Endodermal cell (in vitro differentiated cells): ENCODE data around the gene RETREG1. TPM values are rescaled to one million over a fixed set of nuclear protein-coding genes. Genes with fewer than 3 reads are reported as not detected.

ENCODE experiments used
- DNase-seq: peaks from one replicate; pipeline ENCODE4 v3.0.0-alpha.2; 2017
- H3K27ac ChIP-seq: 2 replicates; pipeline ENCODE4 v1.5.1; 2013; ENCODE audit warnings: mild to moderate bottlenecking, low read depth, low read length, moderate library complexity
- H3K27me3 ChIP-seq: 2 replicates; pipeline ENCODE4 v1.6.1; 2013; ENCODE audit warnings: mild to moderate bottlenecking, low read length, moderate library complexity; ENCODE audit not compliant: insufficient read depth, control insufficient read depth, poor library complexity, severe bottlenecking
- H3K36me3 ChIP-seq: 2 replicates; pipeline ENCODE4 v1.7.0; 2013; ENCODE audit warnings: mild to moderate bottlenecking, low read length, moderate library complexity; ENCODE audit not compliant: control insufficient read depth, insufficient read depth
- H3K4me1 ChIP-seq: one replicate; pipeline ENCODE4 v1.7.0; 2013; ENCODE audit warnings: low read length; ENCODE audit not compliant: control insufficient read depth, insufficient read depth
- H3K4me3 ChIP-seq: 2 replicates; pipeline ENCODE4 v1.5.1; 2013; ENCODE audit warnings: mild to moderate bottlenecking, low read length, moderate library complexity
- H3K9ac ChIP-seq: 2 replicates; pipeline ENCODE4 v1.6.1; 2013; ENCODE audit warnings: mild to moderate bottlenecking, low read length, moderate library complexity; ENCODE audit not compliant: poor library complexity, severe bottlenecking; ENCODE audit errors: extremely low read depth
- H3K9me3 ChIP-seq: 2 replicates; pipeline ENCODE4 v1.6.1; 2013; ENCODE audit warnings: mild to moderate bottlenecking, low read length, moderate library complexity; ENCODE audit not compliant: control insufficient read depth
- H3K27ac Mint-ChIP-seq: 2 replicates; pipeline ENCODE4 v1.8.0; 2020; ENCODE audit warnings: mixed read lengths
- H3K27me3 Mint-ChIP-seq: 2 replicates; pipeline ENCODE4 v1.8.0; 2021; ENCODE audit warnings: mild to moderate bottlenecking, mixed read lengths; ENCODE audit not compliant: insufficient read depth
- H3K36me3 Mint-ChIP-seq: 2 replicates; pipeline ENCODE4 v1.8.0; 2020; ENCODE audit warnings: low read depth, mixed read lengths
- H3K4me1 Mint-ChIP-seq: 2 replicates; pipeline ENCODE4 v1.8.0; 2020; ENCODE audit warnings: mixed read lengths
- H3K4me3 Mint-ChIP-seq: 2 replicates; pipeline ENCODE4 v1.8.0; 2020; ENCODE audit warnings: mild to moderate bottlenecking, moderate library complexity, mixed read lengths
- H3K9me3 Mint-ChIP-seq: 2 replicates; pipeline ENCODE4 v1.8.0; 2020; ENCODE audit warnings: mild to moderate bottlenecking, mixed read lengths
- CTCF ChIP-seq: fragments of 200-600 bp; sonication (generic); conservative IDR thresholded peaks from 2 replicates; pipeline ENCODE4 v1.5.0; 2021; ENCODE audit warnings: antibody characterized with exemption, mild to moderate bottlenecking
- WGBS, 2 experiments: methylation state at CpG; one replicate each; pipeline versions ENCODE4 v1.1.5 to v1.1.7; 2013; ENCODE audit warnings: missing lambda C conversion rate in 2 of 2, mixed read lengths in 1 of 2; ENCODE audit not compliant: insufficient coverage in 1 of 2, insufficient read length in 1 of 2; 5-methylcytosine and 5-hydroxymethylcytosine counted together
- total RNA-seq, 2 donors: library from RNA; stranded (reverse); fragmentation: NEBNext Ultra II Directional in 1 of 2; extraction: Animal tissue kit (Norgen Biotek cat#: 25700) in 1 of 2; gene quantifications; 2 replicates in 1 of 2; 3 replicates in 1 of 2; pipeline ENCODE4 v1.2.1, GENCODE V29; 2021

The RETREG1 gene
- total RNA-seq, 2 donors from 2014 or later: 4.1 to 4.3 TPM

- Histone ChIP-seq H3K36me3 (peaks cover 34% of the 10 kb centered on the region), H3K9me3 (peaks cover 10% of the 10 kb centered on the region), H3K4me3 (no peak overlapping the region), H3K4me1 (peaks cover 5% of the 10 kb centered on the region), H3K9ac (no peak overlapping the region), H3K27ac (no peak overlapping the region), H3K27me3 (no peaks in the 10 kb centered on the region)
- peaks cover 15% of the 10 kb centered on the region for H3K4me1 Mint-ChIP-seq
- WGBS, 2 experiments: 92% methylated on average over 2 of the region's 2 CpGs; no CpG with 5 or more reads in 1 of the 2 experiments
- no peak overlapping the region for H3K4me3 Mint-ChIP-seq
- no peak overlapping the region for H3K27ac Mint-ChIP-seq
- H3K27me3 Mint-ChIP-seq: peaks cover 3% of the 10 kb centered on the region
- peaks cover 10% of the 10 kb centered on the region for H3K9me3 Mint-ChIP-seq
- no peak for DNase-seq
- no peak for TF ChIP-seq CTCF
- H3K36me3 Mint-ChIP-seq: peaks cover 35% of the 10 kb centered on the region
Observed at GRCh38 chr5:16661713-16662112, 44.9 kb upstream of the RETREG1 start.

DNA sequence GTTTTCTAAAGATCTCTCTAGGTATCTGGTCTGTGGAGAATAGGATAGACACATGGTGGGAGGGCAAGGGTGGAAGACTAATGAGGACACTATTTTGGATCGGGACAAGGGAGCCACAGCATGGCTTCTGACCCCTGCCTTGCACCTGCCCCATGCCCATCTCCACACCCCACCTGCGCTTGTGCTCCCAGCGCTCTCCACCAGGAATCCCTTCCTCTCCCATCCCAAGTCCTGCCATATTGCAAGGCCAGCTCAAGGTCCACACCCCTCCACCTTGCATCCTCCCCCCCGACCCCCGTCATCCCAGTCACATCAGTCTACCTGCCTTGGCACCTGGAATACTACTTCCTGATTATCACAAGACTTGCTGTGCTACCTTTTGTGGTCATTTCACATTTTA, 44.2 kb upstream of the RETREG1 start:
- H3K4me3 Mint-ChIP-seq: no peak overlapping the region
- no peak overlapping the region for H3K27ac Mint-ChIP-seq
- peaks cover 28% of the 10 kb centered on the region for H3K36me3 Mint-ChIP-seq
- H3K9me3 Mint-ChIP-seq: peaks cover 10% of the 10 kb centered on the region
- peak; percentile 27 for TF ChIP-seq CTCF
- peak; percentile 59 for DNase-seq
- H3K4me1 Mint-ChIP-seq: peaks cover 15% of the 10 kb centered on the region
- no peak overlapping the region for H3K27ac ChIP-seq
- peaks cover 10% of the 10 kb centered on the region for H3K9me3 ChIP-seq
- peaks cover 3% of the 10 kb centered on the region for H3K27me3 Mint-ChIP-seq
- peaks cover 27% of the 10 kb centered on the region for H3K36me3 ChIP-seq
- peaks cover 5% of the 10 kb centered on the region for H3K4me1 ChIP-seq
- H3K4me3 ChIP-seq: no peak overlapping the region
- H3K9ac ChIP-seq: no peak overlapping the region
- 71 to 80% methylated on average over 2 to 5 of the region's 5 CpGs for WGBS, 2 experiments
- no peaks in the 10 kb centered on the region for H3K27me3 ChIP-seq

DNA sequence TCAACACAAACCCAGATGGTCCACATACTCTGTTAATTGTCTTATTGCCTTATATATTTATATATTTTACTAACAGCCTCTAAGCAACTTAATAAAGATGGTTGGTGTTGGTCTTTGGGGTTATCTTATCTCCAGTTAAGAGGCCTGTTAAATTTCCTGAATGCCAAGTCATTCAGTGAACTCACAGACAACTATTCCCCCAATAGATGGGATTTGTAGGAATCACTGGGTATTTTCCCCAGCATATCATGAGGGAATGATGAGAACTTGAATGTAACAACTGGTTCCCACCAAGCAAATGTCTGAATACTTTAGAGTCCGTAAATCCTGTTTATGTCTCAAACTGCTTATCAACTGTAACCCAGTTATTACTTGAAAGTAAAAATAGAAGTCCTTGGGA, 42.7 kb upstream of the RETREG1 start:
- WGBS, 2 experiments: 71 to 75% methylated on average over 1 of the region's 1 CpG
- no peak overlapping the region for H3K27ac Mint-ChIP-seq

More for the DNA sequence above, 42.7 kb upstream of the RETREG1 start:
- Histone ChIP-seq H3K4me3 (no peak overlapping the region), H3K9ac (no peak overlapping the region), H3K27me3 (no peaks in the 10 kb centered on the region), H3K9me3 (peaks cover 10% of the 10 kb centered on the region), H3K4me1 (peaks cover 5% of the 10 kb centered on the region), H3K27ac (no peak overlapping the region), H3K36me3 (peaks cover 12% of the 10 kb centered on the region)
- Mint-ChIP-seq H3K4me1 (peaks cover 15% of the 10 kb centered on the region), H3K36me3 (peaks cover 18% of the 10 kb centered on the region), H3K27me3 (peaks cover 8% of the 10 kb centered on the region), H3K4me3 (no peak overlapping the region), H3K9me3 (peaks cover 10% of the 10 kb centered on the region)
- DNase-seq: no peak
- no peak for TF ChIP-seq CTCF
